Aorta (tissue), 5 donors: ENCODE data around the gene SYT3. TPM values are rescaled to one million over a fixed set of nuclear protein-coding genes. Genes with fewer than 3 reads are reported as not detected.

ENCODE experiments used
- ATAC-seq: fragments of 200-7000 bp; cut with Tn5 transposase; one replicate; pipeline ENCODE4 v1.9.1; 2022; ENCODE audit warnings: moderate library complexity; ENCODE audit not compliant: low FRiP score
- DNase-seq, 2 donors: peaks; one replicate each; pipeline ENCODE4 v3.0.0-alpha.2; 2020
- H3K27ac ChIP-seq, 2 donors: one replicate each; pipeline ENCODE4 v1.5.1; 2013; ENCODE audit warnings: low read length in 2 of 2, mild to moderate bottlenecking in 2 of 2, moderate library complexity in 2 of 2, control low read depth in 1 of 2, inconsistent platforms in 1 of 2, low read depth in 1 of 2
- H3K27me3 ChIP-seq, 2 donors: one replicate each; pipeline ENCODE4 v1.6.1; 2013; ENCODE audit warnings: control low read depth in 1 of 2, low read length in 1 of 2, mild to moderate bottlenecking in 1 of 2, moderate library complexity in 1 of 2; ENCODE audit not compliant: insufficient read depth in 2 of 2, control insufficient read depth in 1 of 2
- H3K36me3 ChIP-seq, 2 donors: one replicate each; pipeline ENCODE4 v1.6.1; 2013; ENCODE audit warnings: control low read depth in 1 of 2, low read length in 1 of 2, mild to moderate bottlenecking in 1 of 2; ENCODE audit not compliant: insufficient read depth in 2 of 2, control insufficient read depth in 1 of 2
- H3K4me1 ChIP-seq, 2 donors: one replicate each; pipeline ENCODE4 v1.6.1; 2013; ENCODE audit warnings: low read length in 2 of 2, control low read depth in 1 of 2, mild to moderate bottlenecking in 1 of 2, moderate library complexity in 1 of 2; ENCODE audit not compliant: insufficient read depth in 2 of 2, control insufficient read depth in 1 of 2
- H3K4me3 ChIP-seq, 2 donors: one replicate each; pipeline ENCODE4 v1.5.1; 2013; ENCODE audit warnings: low read length in 2 of 2, control low read depth in 1 of 2, mild to moderate bottlenecking in 1 of 2
- H3K9me3 ChIP-seq: one replicate; pipeline ENCODE4 v1.6.1; 2013; ENCODE audit warnings: mild to moderate bottlenecking, low read length; ENCODE audit not compliant: control insufficient read depth
- WGBS, 2 donors: extraction: QIAGEN DNeasy Blood & Tissue Kit; methylation state at CpG; one replicate each; pipeline ENCODE4 v1.1.7; 2013; 5-methylcytosine and 5-hydroxymethylcytosine counted together
- intact Hi-C, 2 donors: fragments of 100-400 bp; cut with DNase I; formaldehyde crosslinking; loops; one replicate each; pipeline versions ENCODE4 v1.14.2 to v1.15.0; 2022
- polyA plus RNA-seq, 2 donors: library from polyadenylated mRNA; stranded (reverse); fragments of 200-250 nt; gene quantifications; one replicate each; pipeline ENCODE4 v1.2.3, GENCODE V29; 2013
- total RNA-seq, 2 donors: library from RNA; stranded (reverse); fragmentation: NEBNext Ultra II Directional; extraction: Animal tissue kit (Norgen Biotek cat#: 25700); gene quantifications; one replicate each; pipeline ENCODE4 v1.2.1, GENCODE V29; 2021
- donor health status: healthy with polysubstance abuse.
- donor health status: Bipolar disorder and iron deficiency.
- donor health status: DM: no; HTN: no; CAD: no.
- donor health status: DM: no; HTN: no; CAD: no.
- donor health status: DM: yes; HTN: yes; CAD: no.

The SYT3 gene
- total and polyA plus RNA-seq, 4 donors = 0.45 to 0.55 TPM; not detected in 2

DNA sequence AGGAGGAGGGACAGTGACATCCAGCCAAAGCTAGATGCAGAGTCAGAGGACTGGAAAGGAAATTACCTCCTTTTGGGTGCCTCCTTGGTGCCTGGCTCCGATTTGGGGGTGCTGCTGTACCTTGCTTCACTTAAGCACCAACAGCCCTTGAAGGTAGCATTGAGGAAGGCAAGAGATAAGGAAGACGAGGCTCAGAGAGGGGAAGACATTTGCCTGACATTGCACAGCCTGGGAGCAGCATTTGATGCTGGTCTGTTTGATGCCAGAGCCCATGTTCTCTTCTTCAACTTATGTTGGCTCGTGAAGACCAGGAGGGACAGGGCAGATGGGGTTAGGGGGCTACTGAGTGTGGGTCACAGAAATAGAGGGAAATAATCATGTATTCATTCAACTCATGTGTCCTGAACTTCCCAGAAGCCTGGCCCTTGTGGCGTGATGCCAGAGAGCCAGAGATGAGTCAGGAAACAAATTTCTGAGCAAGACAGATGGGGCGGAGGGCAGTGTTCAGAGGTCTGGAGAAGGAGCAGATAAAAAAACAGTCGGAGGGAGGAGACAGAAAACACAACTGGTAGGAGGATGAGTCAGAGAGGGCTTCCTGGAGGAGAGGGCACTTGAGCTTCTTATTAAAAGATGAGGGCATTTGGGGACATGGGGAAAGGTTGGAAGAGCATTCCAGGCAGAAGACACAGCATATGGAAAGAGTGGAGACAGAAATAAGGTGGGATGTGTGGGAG is 6.6 kb upstream of the SYT3 start:
- Histone ChIP-seq H3K27ac (no peak overlapping the region), H3K4me3 (no peak overlapping the region), H3K4me1 (no peaks in the 10 kb centered on the region), H3K36me3 (no peaks in the 10 kb centered on the region), H3K27me3 (no peaks in the 10 kb centered on the region), H3K9me3 (no peaks in the 10 kb centered on the region)
- 49 to 53% methylated on average over 6 of the region's 6 CpGs for WGBS, 2 donors
- intact Hi-C loops = no loop called here
- ATAC-seq = no peak
- DNase-seq = no peak

DNA sequence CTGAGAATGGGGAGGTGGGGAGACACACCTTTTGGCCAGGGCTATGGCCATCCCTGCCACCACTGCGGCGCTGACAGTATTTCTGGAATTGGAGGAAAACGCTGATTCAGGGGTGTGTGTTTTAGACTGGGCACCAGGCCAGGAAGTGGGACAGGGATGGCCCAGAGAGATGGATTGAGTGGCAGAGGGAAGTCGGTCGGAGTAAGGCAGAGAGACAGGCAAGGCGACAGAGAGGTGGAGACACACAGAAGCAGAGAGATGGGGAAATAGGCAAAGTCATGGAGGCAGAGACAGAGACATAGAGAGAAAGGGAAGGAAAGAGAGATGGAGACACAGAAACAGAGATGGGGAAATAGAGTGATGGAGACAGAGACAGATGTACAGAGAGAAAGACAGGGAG is 5.4 kb upstream of the SYT3 start:
- Histone ChIP-seq H3K27ac (no peak overlapping the region), H3K4me1 (no peaks in the 10 kb centered on the region), H3K27me3 (no peaks in the 10 kb centered on the region), H3K4me3 (no peak overlapping the region), H3K36me3 (no peaks in the 10 kb centered on the region), H3K9me3 (no peaks in the 10 kb centered on the region)
- ATAC-seq (no peak), DNase-seq (no peak)
- 62 to 65% methylated on average over 6 of the region's 6 CpGs for WGBS, 2 donors
- intact Hi-C loops = no loop called here

DNA sequence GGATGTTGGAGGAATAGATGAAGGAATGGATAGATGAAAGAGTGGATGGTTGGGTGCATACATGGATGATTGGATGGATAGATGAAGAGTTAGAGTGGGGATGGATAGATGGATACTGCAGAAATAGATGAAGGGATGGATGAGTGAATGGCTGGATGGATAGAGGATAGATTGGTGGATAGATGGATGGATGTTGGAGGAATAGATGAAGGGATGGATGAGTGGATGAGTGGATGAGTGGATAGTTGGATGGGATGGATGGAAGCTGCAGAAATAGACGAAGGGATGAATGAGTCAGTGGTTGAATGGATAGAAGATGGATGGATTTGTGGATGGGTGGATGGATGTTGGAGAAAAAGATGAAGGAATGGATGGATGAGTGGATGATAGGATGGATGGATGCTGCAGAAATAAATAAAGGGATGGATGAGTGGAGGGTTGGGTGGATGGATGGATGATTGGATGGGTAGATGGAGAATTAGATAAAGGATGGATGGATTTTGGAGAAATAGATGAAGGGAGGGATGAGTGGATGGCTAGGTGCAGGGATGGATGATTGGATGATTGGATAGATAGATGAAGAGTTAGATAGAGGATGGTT is 4.7 kb upstream of the SYT3 start:
- DNase-seq = no peak
- no peaks in the 10 kb centered on the region for H3K27me3 ChIP-seq
- ATAC-seq = no peak
- no peak overlapping the region for H3K4me3 ChIP-seq
- no peaks in the 10 kb centered on the region for H3K9me3 ChIP-seq
- H3K27ac ChIP-seq = no peak overlapping the region
- WGBS, 2 donors = 54% methylated on average over 1 of the region's 1 CpG
- no peaks in the 10 kb centered on the region for H3K36me3 ChIP-seq
- intact Hi-C loops = no loop called here
- H3K4me1 ChIP-seq = no peaks in the 10 kb centered on the region

DNA sequence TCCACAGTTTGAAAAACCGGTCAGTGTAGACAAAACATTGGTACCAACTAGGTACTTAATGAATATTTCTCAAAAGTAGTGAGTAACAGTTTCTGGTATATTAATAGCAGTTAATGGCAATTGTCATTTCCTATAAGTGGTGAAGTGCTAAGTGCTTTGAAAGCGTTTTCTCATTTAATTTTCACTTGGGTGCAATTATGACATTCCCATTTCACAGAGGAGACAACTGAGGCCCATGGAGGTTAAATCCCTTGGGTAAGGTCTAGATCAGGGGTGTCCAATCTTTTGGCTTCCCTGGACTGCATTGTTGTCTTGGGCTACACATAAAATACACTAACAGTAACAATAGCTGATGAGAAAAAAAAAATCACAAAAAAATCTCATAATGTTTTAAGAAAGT is 687 bp upstream of the SYT3 start:
- Histone ChIP-seq H3K4me1 (no peaks in the 10 kb centered on the region), H3K27me3 (peaks cover 0 to 1% of the 10 kb centered on the region in 2 donors), H3K9me3 (peaks cover 5% of the 10 kb centered on the region), H3K4me3 (no peak overlapping the region), H3K27ac (no peak overlapping the region), H3K36me3 (no peaks in the 10 kb centered on the region)
- WGBS, 2 donors = 71 to 79% methylated on average over 2 of the region's 2 CpGs
- ATAC-seq (no peak), DNase-seq (no peak)
- intact Hi-C loops = no loop called here

DNA sequence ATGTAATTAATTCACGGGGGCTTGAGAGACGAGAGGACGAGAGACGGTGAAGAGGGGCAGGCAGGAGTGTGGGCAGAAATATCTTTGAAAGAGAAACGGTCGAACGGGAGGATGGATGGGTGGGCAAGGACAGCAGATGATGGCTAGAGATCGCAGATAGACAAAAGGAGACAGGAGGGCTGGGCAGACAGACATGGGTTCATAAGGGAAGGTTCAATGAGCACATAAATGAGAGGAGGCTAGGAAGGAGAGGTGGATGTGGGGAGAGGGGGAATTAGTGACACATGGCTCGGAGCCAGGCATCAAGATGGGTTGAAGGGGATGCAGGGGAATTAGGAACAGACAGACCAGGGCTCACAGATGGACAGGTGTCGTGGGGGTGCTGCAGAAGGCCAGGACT is 1.1 kb downstream of the SYT3 start:
- Histone ChIP-seq H3K4me1 (no peaks in the 10 kb centered on the region), H3K4me3 (no peak overlapping the region), H3K9me3 (peaks cover 9% of the 10 kb centered on the region), H3K27me3 (peaks cover 0 to 1% of the 10 kb centered on the region in 2 donors), H3K36me3 (no peaks in the 10 kb centered on the region), H3K27ac (no peak overlapping the region)
- intact Hi-C loops = no loop called here
- 31 to 37% methylated on average over 10 of the region's 10 CpGs for WGBS, 2 donors
- no peak for ATAC-seq
- DNase-seq = no peak

DNA sequence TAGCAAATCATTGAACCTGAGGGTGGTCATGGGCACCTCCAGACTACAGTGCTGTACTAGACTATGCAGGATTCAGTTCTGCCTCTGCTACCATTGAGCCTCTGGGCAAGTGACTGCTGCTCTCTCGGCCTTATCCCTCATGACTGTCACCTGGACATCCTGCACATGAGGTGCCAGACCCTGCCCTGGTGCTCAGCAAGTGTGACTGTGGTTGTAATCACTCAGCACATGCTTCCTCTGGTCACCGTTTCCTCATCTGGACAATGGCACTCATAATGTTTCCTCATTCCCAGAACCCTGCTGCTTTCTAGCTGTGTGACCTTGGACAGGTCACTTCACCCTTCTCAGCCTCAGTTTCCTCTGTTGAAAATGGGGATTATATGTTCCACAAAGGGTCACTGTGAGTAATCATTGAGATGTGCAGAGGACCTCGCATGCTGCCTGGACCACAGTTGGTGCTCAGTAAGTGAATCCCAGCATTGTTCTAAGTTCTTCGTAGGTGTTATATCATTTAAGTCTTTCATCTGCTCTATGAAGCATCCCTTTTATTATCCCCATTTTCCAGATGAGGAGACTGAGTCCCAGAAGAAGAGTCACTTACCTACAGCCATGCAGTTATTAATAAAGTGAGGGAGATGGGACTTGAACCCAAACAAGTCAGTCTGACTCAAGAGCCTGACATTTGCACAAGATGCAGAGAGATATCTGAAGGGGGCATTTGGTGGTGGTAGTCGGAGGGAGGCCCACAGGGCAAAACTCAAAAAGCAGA is 3.2 kb downstream of the SYT3 start:
- WGBS, 2 donors = 72 to 75% methylated on average over 5 of the region's 5 CpGs
- no peak for DNase-seq
- Histone ChIP-seq H3K27ac (no peak overlapping the region), H3K4me3 (no peak overlapping the region), H3K27me3 (peaks cover 0 to 1% of the 10 kb centered on the region in 2 donors), H3K36me3 (no peaks in the 10 kb centered on the region), H3K9me3 (peaks cover 9% of the 10 kb centered on the region), H3K4me1 (no peaks in the 10 kb centered on the region)
- intact Hi-C loops = no loop called here
- no peak for ATAC-seq

DNA sequence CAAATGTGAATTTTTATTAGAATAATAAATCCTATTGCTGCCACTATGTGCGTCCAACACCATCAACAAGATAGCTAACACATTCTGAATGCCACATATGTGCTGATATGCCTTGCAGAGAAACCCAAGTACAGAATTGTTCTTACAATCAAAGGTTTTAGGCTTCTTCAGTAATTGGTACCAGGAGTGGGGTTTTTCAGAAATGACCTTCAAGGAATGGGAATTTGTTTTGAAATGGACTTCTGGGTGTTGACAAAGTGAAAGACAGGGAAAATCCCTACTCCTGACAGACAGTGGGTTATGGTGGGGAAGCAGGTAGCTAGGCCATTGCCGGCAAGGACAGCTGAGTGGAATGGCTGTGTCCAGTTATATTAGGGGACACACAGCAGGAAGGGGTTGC is 5.7 kb downstream of the SYT3 start:
- intact Hi-C loops = no loop called here
- no peaks in the 10 kb centered on the region for H3K36me3 ChIP-seq
- peaks cover 9% of the 10 kb centered on the region for H3K9me3 ChIP-seq
- H3K27ac ChIP-seq = no peak overlapping the region
- no peak for ATAC-seq
- H3K4me1 ChIP-seq = no peaks in the 10 kb centered on the region
- no peak overlapping the region for H3K4me3 ChIP-seq
- no peak for DNase-seq
- peaks cover 0 to 1% of the 10 kb centered on the region in 2 donors for H3K27me3 ChIP-seq
- 94 to 97% methylated on average over 2 of the region's 2 CpGs for WGBS, 2 donors

DNA sequence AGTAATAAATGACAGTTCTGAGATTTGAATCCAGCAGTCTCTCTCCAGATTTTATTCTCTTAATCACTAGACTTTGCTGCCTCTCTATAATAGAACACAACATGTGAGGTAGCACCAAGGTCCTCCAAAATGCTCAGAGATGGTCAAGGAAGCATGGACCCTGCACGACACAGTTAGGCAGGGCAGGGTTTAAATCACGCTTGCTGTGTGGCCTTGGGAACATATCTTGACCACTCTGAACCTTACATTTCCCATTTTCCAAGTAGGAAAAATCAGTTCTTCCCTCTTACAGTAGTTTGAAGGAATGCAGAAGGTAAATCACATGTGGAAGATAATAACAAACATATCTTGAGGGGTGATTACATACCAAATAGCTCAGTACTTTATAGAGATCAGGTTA is 6.3 kb downstream of the SYT3 start:
- ATAC-seq = no peak
- H3K27me3 ChIP-seq = peaks cover 0 to 1% of the 10 kb centered on the region in 2 donors
- no peaks in the 10 kb centered on the region for H3K4me1 ChIP-seq
- no peak overlapping the region for H3K27ac ChIP-seq
- H3K9me3 ChIP-seq = peaks cover 9% of the 10 kb centered on the region
- no peak overlapping the region for H3K4me3 ChIP-seq
- DNase-seq = no peak
- 78% methylated on average over 2 of the region's 2 CpGs for WGBS, 2 donors
- intact Hi-C loops = no loop called here
- no peaks in the 10 kb centered on the region for H3K36me3 ChIP-seq
